ENCODE measurements around the gene EMILIN3. TPM values are rescaled to one million over a fixed set of nuclear protein-coding genes. Genes with fewer than 3 reads are reported as not detected.
"Not testable (repeated sequence)": the region's sequence is repeated elsewhere in the genome, so short reads cannot be mapped to it uniquely, and the experiment has no call there.

EMILIN3 gene
- total RNA-seq, 1 experiment from 2014 or later: 0.23 TPM

DNA sequence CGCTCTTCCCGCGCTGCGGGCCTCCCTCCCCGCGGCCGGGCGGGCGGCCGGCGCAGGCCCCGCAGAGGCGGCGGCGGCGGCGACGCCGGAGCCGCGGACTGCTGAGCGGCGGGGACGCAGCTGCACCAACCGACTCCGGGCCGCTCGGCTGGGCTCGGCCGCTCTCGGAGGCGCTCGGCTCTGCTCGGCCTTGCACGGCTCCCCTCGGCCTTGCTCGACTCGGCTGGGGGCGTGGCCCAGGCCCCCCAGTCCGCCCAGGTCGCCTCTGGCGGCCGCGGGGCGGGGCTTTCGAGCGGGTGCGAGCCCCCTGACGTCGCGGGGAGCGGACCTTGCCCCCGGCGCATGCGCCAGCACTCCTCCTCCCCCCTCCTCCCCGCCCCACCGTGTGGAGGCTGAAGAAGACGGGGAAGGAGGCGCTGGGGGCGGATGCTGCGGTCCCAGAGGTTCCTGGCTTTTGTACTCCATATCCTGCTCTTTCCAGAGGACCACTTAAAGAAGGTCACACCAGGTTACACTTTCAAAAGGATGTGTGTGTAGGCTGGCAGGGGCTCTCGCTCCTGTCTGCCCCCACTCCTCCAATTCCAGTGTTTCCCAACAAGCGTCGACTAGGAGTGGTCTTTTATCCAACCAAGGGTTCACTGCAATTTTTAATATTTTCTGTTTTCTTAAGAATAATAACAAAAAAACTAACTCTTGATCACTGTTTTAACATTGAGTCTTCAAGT is 48.9 kb downstream of the EMILIN3 start, which contains the start of gene ZHX3:
ZHX3 (minus strand) TSS at position 186 of the 725 bp plus-strand sequence. CDS start 112,815 bp downstream, outside the sequence.
- peak; percentile 98 for DNase-seq (ENCODE audit: low read depth)

DNA sequence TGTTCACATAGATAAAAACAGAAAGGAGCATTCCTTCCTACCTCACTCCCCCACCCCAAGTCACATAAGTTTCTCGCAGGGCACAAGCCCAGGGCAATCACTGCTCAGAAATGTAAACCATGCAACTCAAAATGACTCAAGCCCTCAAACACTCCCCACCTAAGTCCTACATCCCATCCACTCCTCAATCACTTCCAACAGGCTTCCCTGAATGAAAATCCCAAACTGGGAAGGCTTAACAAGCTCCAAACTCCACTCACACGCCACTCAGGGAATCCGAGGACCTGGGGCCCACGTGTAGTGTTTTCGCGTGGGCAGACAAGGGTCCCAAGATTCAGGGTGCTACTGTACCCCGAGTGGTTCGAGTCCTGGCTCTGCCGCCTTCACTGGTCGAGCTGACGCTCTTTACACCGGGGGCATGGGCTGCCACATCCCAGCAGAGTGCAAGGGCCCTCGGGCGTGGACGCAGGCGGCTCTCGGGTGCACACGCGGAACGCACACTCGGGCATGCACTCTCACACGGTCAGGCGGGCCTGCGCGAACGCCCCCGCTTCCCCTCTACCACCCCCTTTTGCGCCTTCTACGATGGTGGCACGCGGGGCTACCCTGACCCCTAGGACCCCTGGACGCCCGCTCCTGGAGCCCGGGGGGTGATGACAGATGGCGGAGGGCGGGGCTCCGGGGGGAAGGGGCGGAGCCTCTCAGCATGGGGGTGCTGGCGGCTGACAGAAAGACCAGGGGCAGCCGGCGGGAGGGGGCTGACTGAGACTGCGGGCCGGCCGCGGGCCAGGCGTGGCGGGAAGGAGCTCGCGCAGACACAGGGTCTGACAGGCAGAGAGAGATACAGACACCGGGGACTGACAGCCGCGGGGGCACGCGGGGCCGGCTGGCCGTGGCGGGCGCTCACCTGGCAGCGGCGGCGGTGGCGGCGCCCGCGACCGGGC is 49.7 kb downstream of the EMILIN3 start:
- DNase-seq (ENCODE audit: low read depth): peak; percentile 81

DNA sequence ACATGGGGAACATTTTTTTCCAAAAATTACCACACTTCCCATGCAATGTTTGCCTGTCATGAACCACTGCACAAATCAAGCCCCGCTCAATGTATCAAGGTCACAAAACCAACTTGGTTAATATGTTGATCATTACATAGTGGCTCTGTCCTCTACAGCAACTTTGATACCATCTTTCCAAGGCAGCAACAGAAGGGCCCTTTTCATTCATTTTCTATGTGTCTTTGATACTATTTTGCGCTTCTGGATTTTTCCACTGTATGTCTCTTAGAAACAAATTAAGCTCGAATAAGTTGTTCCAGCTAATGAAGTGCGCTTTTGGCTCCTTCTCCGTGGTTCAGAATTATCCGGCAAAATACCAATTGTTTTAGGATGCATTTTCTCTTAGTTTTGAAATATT is 50.6 kb downstream of the EMILIN3 start:
- DNase-seq (ENCODE audit: low read depth): no peak

DNA sequence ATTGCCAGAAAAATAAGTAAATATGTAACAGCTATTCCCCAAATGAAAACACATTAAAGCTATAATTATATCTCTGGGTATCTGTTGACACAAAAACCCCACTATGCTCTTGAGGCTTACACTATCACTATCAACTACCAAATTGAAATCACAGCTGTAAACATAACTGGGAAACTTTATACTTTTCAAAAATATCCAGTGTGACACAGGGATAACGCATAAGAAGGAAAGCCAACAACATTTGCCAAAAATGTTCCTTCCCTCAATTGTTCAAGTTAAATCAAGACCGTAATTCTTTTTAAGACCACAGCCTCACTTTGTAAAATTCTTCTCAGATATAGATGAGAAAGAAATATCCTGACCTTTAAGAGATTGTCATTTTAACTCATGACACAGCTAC is 52.2 kb downstream of the EMILIN3 start:
- DNase-seq (ENCODE audit: low read depth): no peak

DNA sequence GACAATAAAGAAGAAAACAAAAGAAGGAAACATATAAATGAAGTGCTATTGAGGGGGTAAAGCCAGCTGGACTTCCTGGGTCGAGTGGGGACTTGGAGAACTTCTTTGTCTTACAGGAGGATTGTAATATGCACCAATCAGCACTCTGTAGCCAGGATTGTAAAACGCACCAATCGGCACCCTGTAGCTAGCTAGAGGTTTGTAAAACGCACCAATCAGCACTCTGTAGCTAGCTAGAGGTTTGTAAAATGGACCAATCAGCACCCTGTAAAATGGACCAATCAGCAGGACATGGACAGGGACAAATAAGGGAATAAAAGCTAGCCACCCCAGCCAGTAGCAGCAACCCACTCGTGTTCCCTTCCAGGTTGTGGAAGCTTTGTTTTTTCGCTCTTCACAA is 54.6 kb downstream of the EMILIN3 start:
- not testable (repeated sequence) for DNase-seq (ENCODE audit: low read depth)

Other genes with a start within 250 kb of the EMILIN3 start
- gene PLCG1, start 229.3 kb downstream of the EMILIN3 start, total RNA-seq (2014; rRNA removed; shearing (Covaris generic)): 18.5 and 37.1 TPM in 2 replicates
- 3.6 and 5.4 TPM in 2 replicates for gene ZHX3, start 49.1 kb downstream of the EMILIN3 start, total RNA-seq (2014; rRNA removed; shearing (Covaris generic))
- 0.06 TPM in 1 of 2 replicates, not detected in the other for gene LPIN3, start 26.0 kb downstream of the EMILIN3 start, total RNA-seq (2014; rRNA removed; shearing (Covaris generic))